Measurements from ENCODE around the gene NXN. TPM values are rescaled to one million over a fixed set of nuclear protein-coding genes. Genes with fewer than 3 reads are reported as not detected.

NXN gene
- polyA plus RNA-seq, 3 donors: not detected

- Histone ChIP-seq H3K4me1 (ENCODE audit: control insufficient read depth in 1 of 2, insufficient read depth in 2 of 2, low read length in 2 of 2) (no peaks in the 10 kb centered on the region), H3K4me2 (replicated peaks; ENCODE audit: extremely low read depth, low read length, poor library complexity, severe bottlenecking) (no peak overlapping the region), H3K4me3 (replicated peaks in 1 of 3; ENCODE audit: low read depth in 2 of 3, low read length in 3 of 3) (no peak overlapping the region), H3K9me3 (replicated peaks in 1 of 2; ENCODE audit: control insufficient read depth in 1 of 2, insufficient read depth in 1 of 2, low read length in 2 of 2) (no peaks in the 10 kb centered on the region), H2AFZ (ENCODE audit: insufficient read depth, low read depth, low read length, poor library complexity, severe bottlenecking) (no peak overlapping the region), H3K27ac (ENCODE audit: low read depth in 1 of 2, low read length in 2 of 2) (no peak overlapping the region), H3K36me3 (replicated peaks in 1 of 2; ENCODE audit: control insufficient read depth in 1 of 2, insufficient read depth in 2 of 2, low read length in 2 of 2) (peaks cover 45 to 60% of the 10 kb centered on the region in 2 donors), H3K27me3 (ENCODE audit: control insufficient read depth in 2 of 2, insufficient read depth in 2 of 2, low read length in 2 of 2) (no peaks in the 10 kb centered on the region), H3K79me2 (ENCODE audit: insufficient read depth, low read length) (peaks cover 11% of the 10 kb centered on the region), H4K20me1 (ENCODE audit: insufficient read depth, low read length) (peaks cover 97% of the 10 kb centered on the region), H3K9ac (ENCODE audit: insufficient read depth, low read length, poor library complexity, severe bottlenecking) (no peak overlapping the region)
- Mint-ChIP-seq H3K9me3 (no peaks in the 10 kb centered on the region), H3K4me3 (no peak overlapping the region), H3K4me1 (no peaks in the 10 kb centered on the region), H3K36me3 (peaks cover 29 to 74% of the 10 kb centered on the region in 2 donors), H3K27me3 (ENCODE audit: low read depth in 3 of 3) (peaks cover 0 to 3% (median 0%) of the 10 kb centered on the region in 3 donors), H3K27ac (peak overlapping the region in 2 of 7 donors; percentile 8 to 57)
- no peak for DNase-seq
- intact Hi-C loops (cut with micrococcal nuclease): no loop called here
- 92% methylated on average over 23 of the region's 27 CpGs for WGBS (ENCODE audit: insufficient coverage)
- no peak for TF ChIP-seq CTCF (IDR thresholded peaks at IDR 0.05)
Measured at GRCh38 chr17:1024076-1024475, 44.5 kb upstream of the NXN start.

- H3K4me3 ChIP-seq (replicated peaks in 1 of 3; ENCODE audit: low read depth in 2 of 3, low read length in 3 of 3): no peak overlapping the region
- 93% methylated on average over 27 of the region's 32 CpGs for WGBS (ENCODE audit: insufficient coverage)
- no peak overlapping the region for H3K9ac ChIP-seq (ENCODE audit: insufficient read depth, low read length, poor library complexity, severe bottlenecking)
- Mint-ChIP-seq H3K27me3 (ENCODE audit: low read depth in 3 of 3) (peaks cover 0 to 3% (median 0%) of the 10 kb centered on the region in 3 donors), H3K36me3 (peaks cover 27 to 68% of the 10 kb centered on the region in 2 donors), H3K27ac (peak overlapping the region in 1 of 7 donors; percentile 50), H3K4me3 (no peak overlapping the region), H3K4me1 (no peaks in the 10 kb centered on the region), H3K9me3 (no peaks in the 10 kb centered on the region)
- no peak overlapping the region for H3K27ac ChIP-seq (ENCODE audit: low read depth in 1 of 2, low read length in 2 of 2)
- peaks cover 92% of the 10 kb centered on the region for H4K20me1 ChIP-seq (ENCODE audit: insufficient read depth, low read length)
- H3K36me3 ChIP-seq (replicated peaks in 1 of 2; ENCODE audit: control insufficient read depth in 1 of 2, insufficient read depth in 2 of 2, low read length in 2 of 2): peaks cover 46 to 53% of the 10 kb centered on the region in 2 donors
- DNase-seq: no peak
- TF ChIP-seq CTCF (IDR thresholded peaks at IDR 0.05): no peak
- intact Hi-C loops (cut with micrococcal nuclease): no loop called here
- H3K27me3 ChIP-seq (ENCODE audit: control insufficient read depth in 2 of 2, insufficient read depth in 2 of 2, low read length in 2 of 2): no peaks in the 10 kb centered on the region
- H3K4me2 ChIP-seq (replicated peaks; ENCODE audit: extremely low read depth, low read length, poor library complexity, severe bottlenecking): no peak overlapping the region
- H3K79me2 ChIP-seq (ENCODE audit: insufficient read depth, low read length): peaks cover 5% of the 10 kb centered on the region
- H3K9me3 ChIP-seq (replicated peaks in 1 of 2; ENCODE audit: control insufficient read depth in 1 of 2, insufficient read depth in 1 of 2, low read length in 2 of 2): no peaks in the 10 kb centered on the region
- H2AFZ ChIP-seq (ENCODE audit: insufficient read depth, low read depth, low read length, poor library complexity, severe bottlenecking): no peak overlapping the region
- H3K4me1 ChIP-seq (ENCODE audit: control insufficient read depth in 1 of 2, insufficient read depth in 2 of 2, low read length in 2 of 2): no peaks in the 10 kb centered on the region
Measured at GRCh38 chr17:1022278-1023024, 42.9 kb upstream of the NXN start.
